Epidermal melanocyte (primary cell): Measurements from ENCODE around the gene ZNF101.
A peak's percentile ranks its signal among the peaks of the same experiment; 100 is the strongest.

Source experiments
- DNase-seq: peaks from one replicate; pipeline ENCODE4 v3.0.0; 2011; ENCODE audit warnings: low spot score; ENCODE audit not compliant: insufficient read length

The ZNF101 gene

GRCh38 chr19:19710506-19710905, 41.9 kb downstream of the ZNF101 start:
- DNase-seq, result no peak

DNA sequence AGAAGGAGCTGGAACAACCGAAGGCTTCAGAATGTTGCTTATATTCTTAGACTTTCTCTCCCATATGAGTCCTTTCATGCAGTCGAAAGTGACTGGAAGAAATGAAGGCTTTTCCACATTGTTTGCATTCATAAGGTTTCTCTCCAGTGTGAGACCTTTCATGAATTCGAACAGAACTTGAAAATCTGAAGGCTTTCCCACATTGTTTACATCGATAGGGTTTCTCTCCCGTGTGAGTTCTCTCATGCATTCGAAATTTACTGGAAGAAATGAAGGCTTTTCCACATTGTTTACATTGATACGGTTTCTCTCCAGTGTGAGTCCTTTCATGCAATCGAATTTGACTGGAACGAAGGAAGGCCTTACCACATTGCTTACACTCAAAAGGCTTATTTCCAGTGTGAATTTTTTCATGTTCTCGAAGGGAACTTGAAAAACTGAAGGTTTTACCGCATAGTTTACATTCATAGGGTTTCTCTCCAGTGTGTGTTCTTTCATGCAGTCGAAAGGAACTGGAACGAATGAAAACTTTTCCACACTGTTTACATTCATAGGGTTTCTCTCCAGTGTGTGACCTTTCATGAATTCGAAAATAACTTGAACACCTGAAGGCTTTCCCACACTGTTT, 42.8 kb downstream of the ZNF101 start:
- DNase-seq, result no peak

DNA sequence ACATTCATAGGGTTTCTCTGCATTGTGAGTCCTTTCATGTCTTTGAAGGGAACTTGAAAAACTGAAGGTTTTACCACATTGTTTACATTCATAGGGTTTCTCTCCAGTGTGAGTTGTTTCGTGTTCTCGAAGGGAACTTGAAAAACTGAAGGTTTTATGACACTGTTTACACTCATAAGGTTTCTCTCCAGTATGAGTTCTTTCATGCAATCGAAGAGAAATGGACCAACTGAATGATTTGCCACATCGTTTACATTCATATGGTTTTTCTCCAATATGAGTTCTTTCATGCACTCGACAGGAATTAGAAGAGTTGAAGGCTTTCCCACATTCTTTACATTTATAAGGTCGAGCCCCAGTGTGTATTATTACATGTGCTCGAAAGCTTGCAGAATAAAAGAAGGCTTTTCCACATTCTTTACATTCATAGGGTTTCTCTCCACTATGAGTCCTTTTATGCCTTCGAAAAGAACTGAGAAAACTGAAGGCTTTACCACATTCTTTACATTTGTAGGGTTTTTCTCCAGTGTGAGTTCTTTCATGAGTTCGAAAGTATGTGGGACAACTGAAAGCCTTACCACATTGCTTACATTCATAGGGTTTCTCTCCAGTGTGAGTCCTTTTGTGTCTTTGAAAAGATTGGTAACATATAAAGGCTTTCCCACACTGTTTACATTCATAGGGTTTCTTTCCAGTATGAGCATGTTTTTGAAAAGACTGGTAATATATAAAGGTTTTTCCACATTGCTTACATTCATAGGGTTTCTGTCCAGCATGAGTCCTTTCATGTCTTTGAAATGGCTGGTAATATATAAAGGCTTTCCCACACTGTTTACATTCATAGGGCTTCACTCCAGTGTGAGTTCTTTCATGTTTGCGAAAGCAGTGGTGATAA, 43.5 kb downstream of the ZNF101 start:
- no peak for DNase-seq

GRCh38 chr19:19719798-19720197, 51.2 kb downstream of the ZNF101 start:
- no peak for DNase-seq

DNA sequence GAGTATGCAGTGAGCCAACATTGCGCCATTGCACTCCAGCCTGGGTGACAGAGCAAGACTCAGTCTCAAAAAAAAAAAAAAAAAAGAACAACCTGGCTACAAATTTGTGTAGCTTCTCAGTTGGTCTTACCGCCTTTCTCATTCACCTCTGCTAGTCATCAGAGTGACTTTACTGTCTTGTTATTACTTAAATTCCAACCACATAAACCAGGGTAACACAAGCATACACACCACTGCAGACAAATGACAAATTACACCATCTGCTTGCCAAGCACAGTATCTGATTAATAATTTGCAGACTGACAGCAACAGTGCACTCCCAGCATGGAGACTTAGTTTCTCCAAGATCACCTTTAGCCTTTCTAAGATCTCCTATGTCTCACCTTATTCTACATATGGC, 53.3 kb downstream of the ZNF101 start:
- DNase-seq, result no peak

- peak; percentile 99 for DNase-seq
Measured at GRCh38 chr19:19732579-19733501, 64.2 kb downstream of the ZNF101 start, which contains the start of gene ZNF14. TSS of gene ZNF14 (minus strand) at chr19:19733112. CDS start at chr19:19732958, 154 bp downstream.
